Neural cell (in vitro differentiated cells): Measurements from ENCODE around the gene CDCP1. TPM values are rescaled to one million over a fixed set of nuclear protein-coding genes. Genes with fewer than 3 reads are reported as not detected.

Experiments
- H2AFZ ChIP-seq: fragments of 200-600, 300-800 bp; sonication (generic), shearing (Covaris generic); 2 replicates; pipeline ENCODE4 v1.6.0; 2014; ENCODE audit warnings: low read depth, mild to moderate bottlenecking, antibody characterized with exemption, low read length, moderate library complexity
- H3F3A ChIP-seq: fragments of 200-600 bp; shearing (Covaris generic); 2 replicates; pipeline ENCODE4 v1.6.1; 2016; ENCODE audit warnings: mild to moderate bottlenecking, moderate library complexity, mixed read lengths, antibody characterized with exemption, low read length; ENCODE audit not compliant: insufficient read depth, poor library complexity, severe bottlenecking
- H3K27ac ChIP-seq: fragments of 200-600, 300-800 bp; sonication (generic), shearing (Covaris generic); 2 replicates; pipeline ENCODE4 v1.5.1; 2014; ENCODE audit warnings: mild to moderate bottlenecking, low read length, moderate library complexity
- H3K27me3 ChIP-seq: fragments of 300-800, 200-600 bp; sonication (generic), shearing (Covaris generic); 2 replicates; pipeline ENCODE4 v1.6.0; 2014; ENCODE audit warnings: mild to moderate bottlenecking, low read depth, low read length, moderate library complexity; ENCODE audit not compliant: insufficient read depth
- H3K36me3 ChIP-seq: fragments of 300-800, 200-600 bp; sonication (generic), shearing (Covaris generic); 2 replicates; pipeline ENCODE4 v1.5.1; 2014; ENCODE audit warnings: mild to moderate bottlenecking, antibody characterized with exemption, low read length, moderate library complexity; ENCODE audit not compliant: insufficient read depth
- H3K4me2 ChIP-seq: fragments of 300-800, 200-600 bp; sonication (generic), shearing (Covaris generic); 2 replicates; pipeline ENCODE4 v1.6.0; 2014; ENCODE audit warnings: mild to moderate bottlenecking, low read length
- H3K4me3 ChIP-seq: fragments of 300-800, 200-600 bp; sonication (generic), shearing (Covaris generic); 2 replicates; pipeline ENCODE4 v1.5.1; 2014; ENCODE audit warnings: mild to moderate bottlenecking, low read length, moderate library complexity
- H3K79me2 ChIP-seq: fragments of 200-600 bp; shearing (Covaris generic); replicated peaks from 2 replicates; pipeline ENCODE4 v1.6.0; 2014; ENCODE audit warnings: mild to moderate bottlenecking, low read length, moderate library complexity; ENCODE audit not compliant: insufficient read depth
- H3K9ac ChIP-seq: fragments of 300-800, 200-600 bp; sonication (generic), shearing (Covaris generic); 2 replicates; pipeline ENCODE4 v1.6.1; 2016; ENCODE audit warnings: mild to moderate bottlenecking, low read length, mixed read lengths
- H3K9me2 ChIP-seq: fragments of 200-600 bp; shearing (Covaris generic); 2 replicates; pipeline ENCODE4 v1.6.1; 2016; ENCODE audit warnings: mild to moderate bottlenecking, low read length, mixed read lengths; ENCODE audit not compliant: insufficient read depth
- H3K9me3 ChIP-seq: fragments of 200-600, 300-800 bp; sonication (generic), shearing (Covaris generic); 2 replicates; pipeline ENCODE4 v1.6.1; 2016; ENCODE audit warnings: mild to moderate bottlenecking, mixed run types, low read length, moderate library complexity, mixed read lengths
- H4K20me1 ChIP-seq: fragments of 200-600 bp; shearing (Covaris generic); 2 replicates; pipeline ENCODE4 v1.6.1; 2016; ENCODE audit warnings: mild to moderate bottlenecking, mixed run types; ENCODE audit not compliant: insufficient read depth
- EP300 ChIP-seq: fragments of 450-650 bp; conservative IDR thresholded peaks from 2 replicates; pipeline ENCODE4 v1.6.1; 2014; ENCODE audit warnings: antibody characterized with exemption, mild to moderate bottlenecking, moderate library complexity; ENCODE audit not compliant: poor library complexity, severe bottlenecking
- EZH2 ChIP-seq: fragments of 200-600, 300-800 bp; shearing (Covaris generic), sonication (generic); IDR thresholded peaks from 2 replicates; pipeline ENCODE4 v1.6.1; 2014; ENCODE audit warnings: antibody characterized with exemption, low read length, borderline replicate concordance, mild to moderate bottlenecking; ENCODE audit not compliant: insufficient read depth, poor library complexity, severe bottlenecking
- MXI1 ChIP-seq: fragments of 450-650 bp; conservative IDR thresholded peaks from 2 replicates; pipeline ENCODE4 v1.6.1; 2014; ENCODE audit warnings: antibody characterized with exemption, mild to moderate bottlenecking; ENCODE audit not compliant: poor library complexity, severe bottlenecking
- POLR2AphosphoS5 ChIP-seq: IDR thresholded peaks from 2 replicates; pipeline ENCODE4 v1.6.1; 2012
- RAD21 ChIP-seq: fragments of 450-650 bp; conservative IDR thresholded peaks from 2 replicates; pipeline ENCODE4 v1.6.1; 2014; ENCODE audit warnings: antibody characterized with exemption, mild to moderate bottlenecking, moderate library complexity
- REST ChIP-seq: IDR thresholded peaks from 2 replicates; pipeline ENCODE4 v1.6.1; 2012; ENCODE audit warnings: borderline replicate concordance
- SMC3 ChIP-seq: fragments of 450-650 bp; conservative IDR thresholded peaks from 2 replicates; pipeline ENCODE4 v1.6.1; 2014; ENCODE audit warnings: antibody characterized with exemption, mild to moderate bottlenecking, moderate library complexity; ENCODE audit not compliant: poor library complexity
- TAF1 ChIP-seq: IDR thresholded peaks from 2 replicates; pipeline ENCODE4 v1.6.1; 2012; ENCODE audit warnings: low read depth
- polyA plus RNA-seq: library from polyadenylated mRNA; depleted of rRNA; stranded (reverse); fragments of >200 nt; gene quantifications from 2 replicates; pipeline ENCODE4 v1.2.3, GENCODE V29; 2014
- TF ChIP-seq, protein P1 (sequence below): fragments of 450-650 bp; IDR thresholded peaks from 2 replicates; pipeline ENCODE4 v1.5.1; 2014; ENCODE audit warnings: antibody characterized with exemption, mild to moderate bottlenecking, moderate library complexity; ENCODE audit not compliant: poor library complexity, severe bottlenecking

Gene CDCP1
- polyA plus RNA-seq, 1 donor from 2014 or later = not detected

DNA sequence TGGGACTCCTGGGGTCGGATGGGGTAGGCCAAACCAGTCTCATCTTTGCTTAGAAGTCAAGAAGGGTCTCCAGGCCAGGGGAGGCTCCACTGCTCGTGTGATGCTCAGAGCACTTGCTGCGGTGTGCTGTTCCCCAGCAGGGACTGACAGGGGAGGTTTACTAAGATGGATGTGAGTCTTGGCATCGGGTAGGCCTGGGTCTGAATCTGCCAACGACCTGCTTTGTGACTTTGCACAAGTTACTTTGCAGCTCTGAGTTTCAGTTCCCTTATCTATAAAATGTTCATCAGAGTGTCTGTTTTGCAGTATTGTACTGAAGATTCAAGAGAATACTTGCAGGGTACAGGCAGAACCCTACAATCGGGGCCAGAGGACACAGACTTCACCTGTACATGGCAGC is 17.3 kb upstream of the CDCP1 start:
- Histone ChIP-seq H3K36me3 (no peaks in the 10 kb centered on the region), H2AFZ (no peak overlapping the region), H3K9ac (no peak overlapping the region), H3K4me2 (no peak overlapping the region), H3K9me3 (no peaks in the 10 kb centered on the region), H3K27ac (no peak overlapping the region), H3K27me3 (no peaks in the 10 kb centered on the region), H3K4me3 (no peak overlapping the region), H4K20me1 (no peaks in the 10 kb centered on the region), H3K9me2 (no peaks in the 10 kb centered on the region), H3K79me2 (no peaks in the 10 kb centered on the region), H3F3A (no peaks in the 10 kb centered on the region)
- TF ChIP-seq REST (no peak), EP300 (no peak), RAD21 (no peak), SMC3 (no peak), EZH2 (no peak), MXI1 (no peak), TAF1 (no peak), POLR2AphosphoS5 (no peak)
- TF ChIP-seq, protein P1, sequence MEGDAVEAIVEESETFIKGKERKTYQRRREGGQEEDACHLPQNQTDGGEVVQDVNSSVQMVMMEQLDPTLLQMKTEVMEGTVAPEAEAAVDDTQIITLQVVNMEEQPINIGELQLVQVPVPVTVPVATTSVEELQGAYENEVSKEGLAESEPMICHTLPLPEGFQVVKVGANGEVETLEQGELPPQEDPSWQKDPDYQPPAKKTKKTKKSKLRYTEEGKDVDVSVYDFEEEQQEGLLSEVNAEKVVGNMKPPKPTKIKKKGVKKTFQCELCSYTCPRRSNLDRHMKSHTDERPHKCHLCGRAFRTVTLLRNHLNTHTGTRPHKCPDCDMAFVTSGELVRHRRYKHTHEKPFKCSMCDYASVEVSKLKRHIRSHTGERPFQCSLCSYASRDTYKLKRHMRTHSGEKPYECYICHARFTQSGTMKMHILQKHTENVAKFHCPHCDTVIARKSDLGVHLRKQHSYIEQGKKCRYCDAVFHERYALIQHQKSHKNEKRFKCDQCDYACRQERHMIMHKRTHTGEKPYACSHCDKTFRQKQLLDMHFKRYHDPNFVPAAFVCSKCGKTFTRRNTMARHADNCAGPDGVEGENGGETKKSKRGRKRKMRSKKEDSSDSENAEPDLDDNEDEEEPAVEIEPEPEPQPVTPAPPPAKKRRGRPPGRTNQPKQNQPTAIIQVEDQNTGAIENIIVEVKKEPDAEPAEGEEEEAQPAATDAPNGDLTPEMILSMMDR = no peak

DNA sequence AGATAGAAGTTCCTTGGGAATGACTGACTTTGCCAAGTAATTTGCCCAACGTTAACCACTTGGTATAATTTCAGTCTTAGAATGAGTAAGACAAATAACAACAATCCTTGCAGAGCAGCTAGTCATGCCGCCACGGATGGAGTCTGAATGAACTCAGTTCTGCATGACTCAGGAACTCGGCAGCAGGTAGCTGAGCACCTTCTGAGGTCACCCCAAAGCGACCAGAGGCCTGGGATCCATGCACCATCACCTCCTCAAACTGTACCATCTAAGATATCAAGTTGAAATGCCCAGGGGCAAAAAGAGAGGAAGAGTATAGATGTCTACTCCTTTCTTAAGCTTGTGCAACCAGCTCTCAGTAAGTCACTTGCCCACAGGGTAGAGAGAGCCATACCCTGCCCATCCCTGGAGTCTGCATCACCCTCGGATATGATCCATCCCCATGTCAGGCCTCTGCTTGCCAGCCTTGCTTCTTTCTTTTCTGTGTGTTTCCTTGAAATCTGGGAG is 8.5 kb upstream of the CDCP1 start:
- Histone ChIP-seq H3K27me3 (no peaks in the 10 kb centered on the region), H3K36me3 (no peaks in the 10 kb centered on the region), H3K4me2 (no peak overlapping the region), H2AFZ (no peak overlapping the region), H3K4me3 (no peak overlapping the region), H3F3A (no peaks in the 10 kb centered on the region), H4K20me1 (no peaks in the 10 kb centered on the region), H3K9me3 (no peaks in the 10 kb centered on the region), H3K9ac (no peak overlapping the region), H3K9me2 (no peaks in the 10 kb centered on the region), H3K27ac (no peak overlapping the region), H3K79me2 (no peaks in the 10 kb centered on the region)
- no peak for TF ChIP-seq REST
- TF ChIP-seq MXI1 = no peak
- no peak for TF ChIP-seq POLR2AphosphoS5
- TF ChIP-seq EP300 = no peak
- no peak for TF ChIP-seq TAF1
- TF ChIP-seq EZH2 = no peak
- TF ChIP-seq RAD21 = no peak
- TF ChIP-seq, protein P1 = no peak
- no peak for TF ChIP-seq SMC3
